ENCODE results near the gene EGFLAM. TPM values are rescaled to one million over a fixed set of nuclear protein-coding genes. Genes with fewer than 3 reads are reported as not detected.

Gene EGFLAM
- total RNA-seq, 2 experiments from 2014 or later = not detected

DNA sequence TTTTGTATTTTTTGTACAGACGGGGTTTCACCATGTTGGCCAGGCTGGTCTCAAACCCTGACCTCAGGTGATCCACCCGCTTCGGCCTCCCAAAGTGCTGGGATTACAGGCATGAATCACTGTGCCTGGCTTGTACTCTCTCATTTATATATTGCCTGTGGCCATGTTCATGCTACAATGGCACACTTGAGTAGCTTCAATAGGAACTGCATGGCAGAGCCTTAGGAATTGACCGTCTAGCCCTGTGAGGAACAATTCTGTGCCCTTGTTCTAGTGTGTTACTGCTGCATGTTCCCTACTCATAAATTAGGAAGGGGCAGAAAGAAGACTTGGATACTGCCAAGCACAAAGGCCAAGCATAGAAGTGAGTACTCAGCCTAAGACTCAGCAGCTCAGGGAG lies 193.8 kb downstream of the EGFLAM start:
- ChIA-PET POLR2A (no interaction called here), CTCF (interaction anchor here (0.6 to 6.1 kb wide), 3 partner anchors 10 to 308 kb away, joined by 3 to 45 read pairs (median 3); no protein-coding TSS in a partner anchor)
- peaks cover 70% of the 10 kb centered on the region for H3K27me3 Mint-ChIP-seq
- ATAC-seq = no peak
- H3K4me3 Mint-ChIP-seq = no peak overlapping the region
- H3K9me3 Mint-ChIP-seq (ENCODE audit: low read depth) = no peaks in the 10 kb centered on the region
- H3K36me3 Mint-ChIP-seq (ENCODE audit: low read depth) = no peaks in the 10 kb centered on the region
- no peak overlapping the region for H3K27ac Mint-ChIP-seq
- DNase-seq = no peak
- intact Hi-C loops (cut with DNase I, micrococcal nuclease) = no loop called here
- peaks cover 25% of the 10 kb centered on the region for H3K4me1 Mint-ChIP-seq

DNA sequence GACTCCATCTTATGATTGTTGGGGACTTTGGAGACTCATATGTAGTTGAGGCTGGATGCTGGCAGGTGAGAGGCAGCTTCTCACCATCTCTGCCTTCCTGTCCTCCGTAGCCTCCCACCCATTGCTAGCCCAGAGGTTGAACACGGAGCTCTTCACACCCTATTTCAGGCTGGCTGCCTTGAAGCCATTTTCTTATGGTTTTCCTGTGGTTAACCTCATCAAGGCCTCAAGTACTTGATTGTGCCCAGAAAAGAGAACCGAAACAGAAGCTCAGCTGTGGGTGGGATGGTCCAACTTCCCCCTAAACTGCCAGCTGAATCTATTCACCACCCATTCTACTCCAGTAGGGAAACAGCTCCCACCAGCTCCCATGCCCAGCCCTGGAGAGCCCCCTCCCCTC lies 195.1 kb downstream of the EGFLAM start:
- Mint-ChIP-seq H3K9me3 (ENCODE audit: low read depth) (no peaks in the 10 kb centered on the region), H3K4me3 (no peak overlapping the region), H3K4me1 (peaks cover 25% of the 10 kb centered on the region), H3K27me3 (peaks cover 78% of the 10 kb centered on the region), H3K36me3 (ENCODE audit: low read depth) (no peaks in the 10 kb centered on the region), H3K27ac (no peak overlapping the region)
- DNase-seq = peak; percentile 50
- POLR2A ChIA-PET = no interaction called here
- ATAC-seq = peak; percentile 94
- CTCF ChIA-PET = interaction anchor here (0.9 to 6.1 kb wide), 7 partner anchors 9 to 357 kb away, joined by 3 to 45 read pairs (median 4); no protein-coding TSS in a partner anchor
- intact Hi-C loops (cut with DNase I, micrococcal nuclease) = no loop called here

DNA sequence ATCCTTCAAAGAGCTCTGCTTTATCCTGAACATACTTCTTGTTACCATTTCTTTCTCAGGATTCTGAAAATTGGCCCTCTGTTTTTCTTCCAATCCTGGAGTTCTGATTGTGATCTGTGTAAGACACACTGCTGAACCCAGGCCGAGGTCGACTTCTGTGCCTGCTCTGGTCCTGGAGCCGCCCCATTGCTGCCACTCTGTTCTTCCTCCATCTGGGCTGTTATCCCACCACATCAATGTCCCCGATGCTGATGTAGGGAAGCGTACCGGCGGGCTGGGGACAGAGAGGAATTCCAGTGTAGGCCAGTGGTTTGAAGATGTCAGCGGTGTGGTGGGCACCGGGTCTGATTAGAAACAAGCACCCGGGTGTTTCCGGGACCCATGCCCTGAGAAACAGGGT lies 195.6 kb downstream of the EGFLAM start:
- DNase-seq (no peak), ATAC-seq (no peak)
- Mint-ChIP-seq H3K9me3 (ENCODE audit: low read depth) (no peaks in the 10 kb centered on the region), H3K4me3 (no peak overlapping the region), H3K4me1 (peaks cover 25% of the 10 kb centered on the region), H3K27me3 (peaks cover 77% of the 10 kb centered on the region), H3K36me3 (ENCODE audit: low read depth) (no peaks in the 10 kb centered on the region), H3K27ac (no peak overlapping the region)
- intact Hi-C loops (cut with DNase I, micrococcal nuclease) = no loop called here
- CTCF ChIA-PET = interaction anchor here (0.9 to 6.1 kb wide), 6 partner anchors 9 to 356 kb away, joined by 3 to 45 read pairs (median 4); no protein-coding TSS in a partner anchor
- POLR2A ChIA-PET = no interaction called here

DNA sequence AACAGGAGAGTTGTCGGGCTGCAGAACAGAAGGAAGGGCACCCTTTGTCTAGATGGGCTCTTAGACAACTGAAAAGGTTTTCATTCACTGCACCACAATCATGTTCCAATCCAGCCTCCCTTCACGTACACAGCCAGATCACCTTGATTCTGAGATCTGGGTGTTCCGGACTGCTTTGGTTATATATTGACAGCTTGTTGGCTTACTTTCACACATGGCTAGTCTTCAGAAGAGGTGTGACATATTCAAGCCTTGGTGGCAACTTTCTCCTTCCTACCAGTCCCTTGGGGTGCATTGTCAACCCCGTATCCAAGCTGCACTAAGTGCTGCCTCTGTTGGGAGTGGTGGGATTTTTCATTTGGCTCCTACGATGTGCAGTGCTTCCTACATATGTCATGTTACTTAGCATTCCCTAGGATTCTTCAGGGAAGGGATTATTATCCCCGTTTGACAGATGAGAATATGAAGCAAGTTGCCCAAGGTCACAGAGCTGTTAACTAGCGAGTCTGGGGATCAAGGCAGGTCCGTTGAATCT lies 197.5 kb downstream of the EGFLAM start:
- DNase-seq (no peak), ATAC-seq (no peak)
- Mint-ChIP-seq H3K27ac (no peak overlapping the region), H3K36me3 (ENCODE audit: low read depth) (no peaks in the 10 kb centered on the region), H3K4me3 (no peak overlapping the region), H3K4me1 (peaks cover 25% of the 10 kb centered on the region), H3K27me3 (peaks cover 74% of the 10 kb centered on the region), H3K9me3 (ENCODE audit: low read depth) (no peaks in the 10 kb centered on the region)
- CTCF ChIA-PET = interaction anchor here (1.4 kb wide), 1 partner anchor 14 kb away, joined by 7 read pairs; no protein-coding TSS in a partner anchor
- POLR2A ChIA-PET = no interaction called here
- intact Hi-C loops (cut with DNase I, micrococcal nuclease) = no loop called here

DNA sequence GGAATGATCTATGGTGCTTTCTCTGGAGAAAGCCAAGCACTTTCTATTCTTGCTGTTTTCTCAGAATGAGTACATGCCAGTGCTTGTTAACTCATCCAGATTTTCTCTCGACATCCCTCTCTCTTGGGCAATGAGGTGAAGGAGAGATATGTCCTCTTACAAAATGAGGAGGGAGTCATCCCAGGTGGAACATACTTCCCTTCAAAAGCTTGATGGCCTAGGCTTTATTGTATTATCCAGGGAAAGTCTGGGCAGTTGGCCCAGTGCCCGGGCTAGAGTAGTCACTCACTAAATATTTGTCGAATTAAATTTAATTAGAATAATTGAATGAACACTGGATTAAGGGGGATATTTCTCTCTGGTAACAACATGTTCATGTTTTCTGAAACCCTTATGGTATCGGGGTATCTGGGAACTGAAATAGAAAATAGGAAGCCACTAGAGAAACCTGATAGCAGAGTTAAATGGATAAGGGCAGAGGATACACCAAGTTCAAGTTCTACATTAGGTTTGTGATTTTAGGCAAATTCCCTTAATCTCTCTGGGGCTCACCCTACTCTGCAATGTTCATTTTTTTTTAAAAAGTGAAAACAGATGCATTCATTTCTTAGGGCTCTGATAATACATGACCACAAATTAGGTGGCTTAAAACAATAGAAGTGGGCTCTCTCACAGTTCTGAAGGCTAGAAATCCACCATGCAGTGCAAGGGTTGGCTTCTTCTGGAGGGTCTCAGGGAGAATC lies 198.5 kb downstream of the EGFLAM start:
- Mint-ChIP-seq H3K27ac (no peak overlapping the region), H3K27me3 (peaks cover 71% of the 10 kb centered on the region), H3K4me1 (peaks cover 25% of the 10 kb centered on the region), H3K9me3 (ENCODE audit: low read depth) (no peaks in the 10 kb centered on the region), H3K36me3 (ENCODE audit: low read depth) (no peaks in the 10 kb centered on the region), H3K4me3 (no peak overlapping the region)
- intact Hi-C loops (cut with DNase I, micrococcal nuclease) = no loop called here
- ChIA-PET CTCF (interaction anchor here (1.4 kb wide), 1 partner anchor 15 kb away, joined by 7 read pairs; no protein-coding TSS in a partner anchor), POLR2A (no interaction called here)
- ATAC-seq = no peak
- no peak for DNase-seq

DNA sequence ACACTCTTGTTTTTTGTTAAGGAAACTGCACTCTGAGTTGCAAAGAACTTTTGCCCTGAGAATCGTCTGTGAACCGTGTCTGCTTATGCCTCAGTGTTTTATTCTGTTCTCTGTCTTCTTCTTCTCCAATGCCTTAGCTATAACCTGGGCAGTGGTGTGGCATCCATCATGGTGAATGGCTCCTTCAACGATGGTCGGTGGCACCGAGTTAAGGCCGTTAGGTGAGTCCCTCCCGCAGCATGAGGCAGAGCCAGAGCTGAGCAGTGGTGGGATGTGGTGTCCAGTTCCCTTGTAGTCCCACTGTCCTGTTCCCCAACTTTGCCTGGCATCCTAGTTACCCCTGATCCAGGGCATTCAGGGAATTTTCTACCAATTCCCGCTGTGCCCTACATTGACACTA lies 199.8 kb downstream of the EGFLAM start:
- DNase-seq = no peak

DNA sequence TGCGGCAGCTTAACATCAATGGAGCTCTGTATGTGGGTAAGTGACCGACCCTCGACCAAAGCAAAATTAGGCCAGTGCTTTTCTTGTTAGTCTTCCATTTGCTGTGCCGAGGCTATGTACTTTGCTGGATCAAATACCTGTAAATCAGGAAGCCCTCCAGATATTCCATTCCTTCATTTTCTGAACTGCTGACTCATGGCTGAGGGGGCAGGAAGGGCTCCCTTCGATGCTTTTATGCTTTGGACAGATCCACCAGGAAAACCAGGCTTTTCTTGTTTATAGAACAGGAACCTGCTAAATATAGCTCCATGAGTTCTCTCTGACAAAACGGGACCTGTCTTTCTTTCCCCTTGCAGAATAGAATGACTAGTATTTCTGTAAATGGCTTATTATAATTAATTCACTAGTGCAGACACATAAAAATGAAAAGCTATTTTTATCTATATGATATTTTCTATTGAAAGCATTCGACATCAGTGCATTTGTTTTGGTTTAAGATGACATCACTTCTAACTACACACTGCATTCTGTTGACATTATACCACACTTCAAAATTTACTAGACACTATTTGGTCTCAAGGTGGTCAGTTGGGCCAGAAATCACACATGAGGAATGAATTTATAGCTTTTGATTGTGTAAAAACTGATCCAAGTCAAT lies 204.7 kb downstream of the EGFLAM start:
- no peak overlapping the region for H3K27ac Mint-ChIP-seq
- no peaks in the 10 kb centered on the region for H3K9me3 Mint-ChIP-seq (ENCODE audit: low read depth)
- ATAC-seq (no peak), DNase-seq (no peak)
- H3K4me3 Mint-ChIP-seq = no peak overlapping the region
- peaks cover 36% of the 10 kb centered on the region for H3K27me3 Mint-ChIP-seq
- no peaks in the 10 kb centered on the region for H3K4me1 Mint-ChIP-seq
- POLR2A ChIA-PET = no interaction called here
- intact Hi-C loops (cut with DNase I, micrococcal nuclease) = no loop called here
- no peaks in the 10 kb centered on the region for H3K36me3 Mint-ChIP-seq (ENCODE audit: low read depth)
- CTCF ChIA-PET = interaction anchor here (0.5 to 1.2 kb wide), 2 partner anchors 10 to 18 kb away, joined by 3 read pairs; no protein-coding TSS in a partner anchor

More for the DNA sequence above, 199.8 kb downstream of the EGFLAM start:
- no peak overlapping the region for H3K4me3 Mint-ChIP-seq
- ATAC-seq = no peak
- CTCF ChIA-PET = no interaction called here
- H3K9me3 Mint-ChIP-seq (ENCODE audit: low read depth) = no peaks in the 10 kb centered on the region
- POLR2A ChIA-PET = no interaction called here
- H3K36me3 Mint-ChIP-seq (ENCODE audit: low read depth) = no peaks in the 10 kb centered on the region
- peaks cover 69% of the 10 kb centered on the region for H3K27me3 Mint-ChIP-seq
- peaks cover 15% of the 10 kb centered on the region for H3K4me1 Mint-ChIP-seq
- H3K27ac Mint-ChIP-seq = no peak overlapping the region
- intact Hi-C loops (cut with DNase I, micrococcal nuclease) = no loop called here

DNA sequence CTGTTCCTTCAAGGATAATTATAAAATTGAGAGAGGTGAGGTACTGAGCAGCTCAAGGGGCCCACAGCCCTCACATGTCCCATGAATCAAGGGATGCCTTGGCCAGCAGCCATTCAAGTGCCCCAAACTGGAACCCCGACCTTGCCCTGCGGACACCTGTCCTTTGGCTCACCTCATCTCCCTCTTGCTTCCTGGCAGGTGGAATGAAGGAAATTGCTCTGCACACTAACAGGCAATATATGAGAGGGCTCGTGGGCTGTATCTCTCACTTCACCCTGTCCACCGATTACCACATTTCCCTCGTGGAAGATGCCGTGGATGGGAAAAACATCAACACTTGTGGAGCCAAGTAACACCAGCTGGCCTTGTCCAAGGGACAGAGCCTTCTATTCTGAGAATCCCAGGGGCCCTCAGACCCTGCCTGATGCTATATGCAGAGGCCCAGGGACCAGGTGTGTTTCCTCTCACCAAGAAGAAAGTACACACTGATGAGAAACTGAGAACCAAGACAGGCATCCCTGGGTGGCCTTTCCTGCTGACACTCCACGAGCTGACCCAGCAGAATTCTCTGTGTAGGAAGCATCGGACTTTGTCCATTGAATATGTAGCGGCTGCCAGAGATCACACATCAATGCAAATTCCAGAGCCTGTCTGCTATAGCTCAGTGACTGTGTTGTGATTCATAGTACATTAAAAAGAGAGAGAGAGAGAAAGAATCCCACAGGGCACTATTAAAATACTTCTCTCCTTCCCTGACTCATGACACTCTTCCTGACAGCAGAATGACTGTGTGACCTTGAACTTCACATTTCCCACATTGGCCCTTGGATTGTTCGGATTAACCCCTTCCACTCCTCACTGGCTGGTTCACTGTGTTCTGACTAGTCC lies 205.5 kb downstream of the EGFLAM start:
- Mint-ChIP-seq H3K27ac (no peak overlapping the region), H3K9me3 (ENCODE audit: low read depth) (no peaks in the 10 kb centered on the region), H3K4me1 (no peaks in the 10 kb centered on the region), H3K4me3 (no peak overlapping the region), H3K36me3 (ENCODE audit: low read depth) (no peaks in the 10 kb centered on the region), H3K27me3 (peaks cover 32% of the 10 kb centered on the region)
- POLR2A ChIA-PET = interaction anchor here (0.7 kb wide), 1 partner anchor 171 kb away, joined by 3 read pairs; no protein-coding TSS in a partner anchor
- ATAC-seq (no peak), DNase-seq (no peak)
- CTCF ChIA-PET = interaction anchor here (0.5 to 1.2 kb wide), 2 partner anchors 10 to 19 kb away, joined by 3 read pairs; no protein-coding TSS in a partner anchor
- intact Hi-C loops (cut with DNase I, micrococcal nuclease) = no loop called here

DNA sequence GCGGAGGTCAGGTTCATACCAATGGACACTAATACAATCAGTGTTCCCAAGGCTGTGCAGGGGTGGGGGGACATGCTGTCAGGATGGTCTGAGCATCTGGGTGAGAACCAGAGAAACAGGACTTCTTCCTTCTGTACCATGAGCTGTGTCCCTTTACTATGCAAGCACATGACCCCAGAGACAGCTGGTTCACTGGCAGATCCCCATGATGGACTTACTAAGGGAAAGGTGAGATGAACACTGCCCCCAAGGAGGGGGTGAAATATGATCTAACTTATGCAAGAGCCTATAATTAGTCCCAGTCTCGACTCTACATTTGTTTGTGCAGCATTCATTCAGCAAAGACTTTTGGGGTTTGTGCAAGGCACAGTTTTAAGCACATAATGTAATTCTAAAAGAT lies 206.7 kb downstream of the EGFLAM start:
- ChIA-PET CTCF (interaction anchor here (0.8 to 0.9 kb wide), 2 partner anchors 21 to 23 kb away, joined by 3 to 5 read pairs; no protein-coding TSS in a partner anchor), POLR2A (interaction anchor here (0.7 kb wide), 1 partner anchor 170 kb away, joined by 3 read pairs; no protein-coding TSS in a partner anchor)
- Mint-ChIP-seq H3K27me3 (peaks cover 25% of the 10 kb centered on the region), H3K4me3 (no peak overlapping the region), H3K27ac (no peak overlapping the region), H3K36me3 (ENCODE audit: low read depth) (no peaks in the 10 kb centered on the region), H3K9me3 (ENCODE audit: low read depth) (no peaks in the 10 kb centered on the region), H3K4me1 (no peaks in the 10 kb centered on the region)
- no peak for ATAC-seq
- DNase-seq = no peak
- intact Hi-C loops (cut with DNase I, micrococcal nuclease) = no loop called here

DNA sequence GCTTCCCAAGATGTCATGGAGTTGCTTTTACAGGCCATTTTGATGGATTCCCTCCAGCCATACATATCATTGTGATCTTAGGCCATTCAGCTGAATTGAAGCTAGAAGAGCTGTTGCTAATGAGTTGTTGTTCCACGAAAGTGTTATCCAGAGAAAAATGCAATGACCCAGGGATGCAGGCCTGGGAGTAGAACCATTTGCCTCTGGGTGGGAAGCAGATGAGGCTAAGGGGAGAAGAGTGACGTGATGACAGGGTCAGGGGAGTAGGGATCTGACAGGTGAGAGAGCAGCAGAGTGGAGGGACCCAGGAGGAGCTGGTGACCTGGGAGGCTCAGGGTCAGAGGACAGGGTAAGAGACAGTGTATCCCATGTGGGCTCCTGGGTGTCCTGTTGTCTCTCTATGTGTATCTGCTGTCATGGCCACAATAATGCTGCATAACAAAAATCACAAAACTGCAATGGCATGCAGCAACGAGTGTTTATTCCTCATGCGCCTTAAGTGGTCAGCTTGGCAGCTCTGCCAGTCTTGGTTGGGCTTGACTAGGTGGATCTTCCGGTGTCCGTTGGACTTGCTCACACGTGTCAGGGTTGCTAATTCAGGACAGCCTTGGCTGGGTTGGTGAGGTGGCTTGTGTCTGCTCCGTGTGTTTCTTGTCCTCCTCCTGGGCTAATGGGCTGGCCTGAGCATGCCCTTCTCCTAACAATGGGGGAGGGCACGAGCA lies 207.5 kb downstream of the EGFLAM start:
- intact Hi-C loops (cut with DNase I, micrococcal nuclease) = no loop called here
- CTCF ChIA-PET = interaction anchor here (1.1 kb wide), 1 partner anchor 12 kb away, joined by 4 read pairs; no protein-coding TSS in a partner anchor
- H3K4me1 Mint-ChIP-seq = no peaks in the 10 kb centered on the region
- no peak overlapping the region for H3K27ac Mint-ChIP-seq
- no peak for DNase-seq
- POLR2A ChIA-PET = interaction anchor here (0.5 kb wide), 1 partner anchor 132 kb away, joined by 3 read pairs; no protein-coding TSS in a partner anchor
- H3K27me3 Mint-ChIP-seq = peaks cover 19% of the 10 kb centered on the region
- no peak for ATAC-seq
- H3K4me3 Mint-ChIP-seq = no peak overlapping the region
- H3K36me3 Mint-ChIP-seq (ENCODE audit: low read depth) = no peaks in the 10 kb centered on the region
- H3K9me3 Mint-ChIP-seq (ENCODE audit: low read depth) = no peaks in the 10 kb centered on the region
